ENCODE data around the gene LIN54. TPM values are rescaled to one million over a fixed set of nuclear protein-coding genes. Genes with fewer than 3 reads are reported as not detected.

LIN54 gene
- total and polyA plus RNA-seq, 2 of the 13 experiments (the other 11 are each of a cell fraction or from before 2014, with no cell fraction given), result 25.2 to 32.9 TPM

DNA sequence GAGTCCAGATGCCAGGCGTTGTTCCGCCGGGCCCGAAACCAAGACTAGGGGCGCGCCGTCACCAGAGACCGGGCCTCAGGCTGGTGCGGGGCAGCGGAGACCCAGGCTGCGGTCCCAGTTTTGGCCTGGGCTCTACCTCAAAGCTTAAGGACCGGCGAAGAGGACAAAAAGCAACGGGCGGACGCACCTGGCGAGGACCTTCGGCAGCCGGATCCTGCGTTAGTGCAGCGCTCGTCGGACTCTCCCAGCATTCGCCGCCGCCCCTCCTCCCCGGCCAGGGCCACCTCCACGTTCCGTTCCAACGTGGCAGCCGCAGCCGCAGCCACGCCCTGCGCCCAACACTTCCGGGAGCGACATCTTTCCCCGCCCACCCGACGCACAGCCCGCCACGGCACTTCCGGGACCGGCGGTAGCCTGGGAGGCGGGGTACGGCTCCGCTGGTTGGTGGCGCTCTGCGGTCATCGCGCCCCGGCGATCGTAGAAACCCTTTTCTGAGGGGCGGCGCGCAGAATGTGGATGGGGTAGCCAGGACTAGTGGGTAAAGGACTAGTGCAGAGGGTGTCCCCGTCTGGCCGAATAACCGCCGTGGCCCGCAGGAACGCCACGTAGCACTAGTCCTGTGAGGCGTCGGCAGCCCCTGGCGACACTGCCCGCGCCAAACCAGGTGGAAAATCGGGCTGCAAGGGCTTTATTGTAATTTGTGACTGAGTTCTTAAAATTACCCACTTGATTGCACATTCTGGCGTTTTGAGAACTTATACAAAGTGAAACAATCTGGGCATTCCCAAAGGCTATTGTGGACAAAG is 119.5 kb downstream of the LIN54 start, which contains the start of gene SEC31A (continued):
- TF ChIP-seq, protein P1, sequence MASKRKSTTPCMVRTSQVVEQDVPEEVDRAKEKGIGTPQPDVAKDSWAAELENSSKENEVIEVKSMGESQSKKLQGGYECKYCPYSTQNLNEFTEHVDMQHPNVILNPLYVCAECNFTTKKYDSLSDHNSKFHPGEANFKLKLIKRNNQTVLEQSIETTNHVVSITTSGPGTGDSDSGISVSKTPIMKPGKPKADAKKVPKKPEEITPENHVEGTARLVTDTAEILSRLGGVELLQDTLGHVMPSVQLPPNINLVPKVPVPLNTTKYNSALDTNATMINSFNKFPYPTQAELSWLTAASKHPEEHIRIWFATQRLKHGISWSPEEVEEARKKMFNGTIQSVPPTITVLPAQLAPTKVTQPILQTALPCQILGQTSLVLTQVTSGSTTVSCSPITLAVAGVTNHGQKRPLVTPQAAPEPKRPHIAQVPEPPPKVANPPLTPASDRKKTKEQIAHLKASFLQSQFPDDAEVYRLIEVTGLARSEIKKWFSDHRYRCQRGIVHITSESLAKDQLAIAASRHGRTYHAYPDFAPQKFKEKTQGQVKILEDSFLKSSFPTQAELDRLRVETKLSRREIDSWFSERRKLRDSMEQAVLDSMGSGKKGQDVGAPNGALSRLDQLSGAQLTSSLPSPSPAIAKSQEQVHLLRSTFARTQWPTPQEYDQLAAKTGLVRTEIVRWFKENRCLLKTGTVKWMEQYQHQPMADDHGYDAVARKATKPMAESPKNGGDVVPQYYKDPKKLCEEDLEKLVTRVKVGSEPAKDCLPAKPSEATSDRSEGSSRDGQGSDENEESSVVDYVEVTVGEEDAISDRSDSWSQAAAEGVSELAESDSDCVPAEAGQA (IDR thresholded peaks at IDR 0.05; ENCODE audit: low read depth), result peak; percentile 87
- TF ChIP-seq, protein P1 (CRISPR knock-in tag; IDR thresholded peaks at IDR 0.05; ENCODE audit: borderline replicate concordance), result 0 out of 2 replicates have a peak, but pooled peaks have one; percentile 26
- TF ChIP-seq RAD21 (CRISPR knock-in tag; IDR thresholded peaks at IDR 0.05) (peak; percentile 15; the same call in 1 of the 2 replicates), POLR2G (IDR thresholded peaks at IDR 0.05; ENCODE audit: low read depth, low read length) (peak; percentile 97), ZNF772 (CRISPR knock-in tag; IDR thresholded peaks at IDR 0.05) (peak; percentile 62), ZIK1 (CRISPR knock-in tag; IDR thresholded peaks at IDR 0.05; ENCODE audit: borderline replicate concordance, low read depth) (peak; percentile 87; the same call in 1 of the 2 replicates), ZNF83 (CRISPR knock-in tag; IDR thresholded peaks at IDR 0.05; ENCODE audit: borderline replicate concordance) (no peak), ISL2 (CRISPR knock-in tag; IDR thresholded peaks at IDR 0.05) (peak; percentile 51), KDM3A (CRISPR knock-in tag; IDR thresholded peaks at IDR 0.05; ENCODE audit: low read depth) (peak; percentile 75; the same call in 1 of the 2 replicates), CCDC6 (CRISPR knock-in tag; IDR thresholded peaks at IDR 0.05) (peak; percentile 75), ZNF256 (CRISPR knock-in tag; conservative IDR thresholded peaks at IDR 0.05) (peak; percentile 42; the same call in 1 of the 2 replicates), ATF7 (IDR thresholded peaks at IDR 0.05) (0 out of 2 replicates have a peak, but pooled peaks have one; percentile 8), ATF7 (CRISPR knock-in tag; IDR thresholded peaks at IDR 0.05) (no peak), ZNF790 (CRISPR knock-in tag; IDR thresholded peaks at IDR 0.05; ENCODE audit: borderline replicate concordance) (peak; percentile 77; the same call in 1 of the 2 replicates), ZNF724P (CRISPR knock-in tag; IDR thresholded peaks at IDR 0.05; ENCODE audit: borderline replicate concordance) (no peak), ZNF710 (CRISPR knock-in tag; IDR thresholded peaks at IDR 0.05; ENCODE audit: borderline replicate concordance) (peak; percentile 87), NR2F6 (IDR thresholded peaks at IDR 0.05) (no peak), NR2F6 (CRISPR knock-in tag; IDR thresholded peaks at IDR 0.05) (peak; percentile 60; the same call in 1 of the 2 replicates), KMT2B (CRISPR knock-in tag; IDR thresholded peaks at IDR 0.05) (peak; percentile 94), ZNF446 (CRISPR knock-in tag; IDR thresholded peaks at IDR 0.05) (peak; percentile 85), ZSCAN25 (CRISPR knock-in tag; IDR thresholded peaks at IDR 0.05) (peak; percentile 80)
- TF ChIP-seq, protein P2, sequence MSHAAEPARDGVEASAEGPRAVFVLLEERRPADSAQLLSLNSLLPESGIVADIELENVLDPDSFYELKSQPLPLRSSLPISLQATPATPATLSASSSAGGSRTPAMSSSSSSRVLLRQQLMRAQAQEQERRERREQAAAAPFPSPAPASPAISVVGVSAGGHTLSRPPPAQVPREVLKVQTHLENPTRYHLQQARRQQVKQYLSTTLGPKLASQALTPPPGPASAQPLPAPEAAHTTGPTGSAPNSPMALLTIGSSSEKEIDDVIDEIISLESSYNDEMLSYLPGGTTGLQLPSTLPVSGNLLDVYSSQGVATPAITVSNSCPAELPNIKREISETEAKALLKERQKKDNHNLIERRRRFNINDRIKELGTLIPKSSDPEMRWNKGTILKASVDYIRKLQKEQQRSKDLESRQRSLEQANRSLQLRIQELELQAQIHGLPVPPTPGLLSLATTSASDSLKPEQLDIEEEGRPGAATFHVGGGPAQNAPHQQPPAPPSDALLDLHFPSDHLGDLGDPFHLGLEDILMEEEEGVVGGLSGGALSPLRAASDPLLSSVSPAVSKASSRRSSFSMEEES (CRISPR knock-in tag; IDR thresholded peaks at IDR 0.05), result peak; percentile 75
